NCI-H2171 (cell line): ENCODE results near the gene TREML4.

ENCODE experiments used
- DNase-seq: peaks from one replicate; lab custom pipeline; 2025; lab: John Stamatoyannopoulos, UW

Gene TREML4

GRCh38 chr6:41255638-41256246 is 27.6 kb downstream of the TREML4 start:
- no peak for DNase-seq

- no peak for DNase-seq
Observed at GRCh38 chr6:41256383-41256782, 28.2 kb downstream of the TREML4 start.

DNA sequence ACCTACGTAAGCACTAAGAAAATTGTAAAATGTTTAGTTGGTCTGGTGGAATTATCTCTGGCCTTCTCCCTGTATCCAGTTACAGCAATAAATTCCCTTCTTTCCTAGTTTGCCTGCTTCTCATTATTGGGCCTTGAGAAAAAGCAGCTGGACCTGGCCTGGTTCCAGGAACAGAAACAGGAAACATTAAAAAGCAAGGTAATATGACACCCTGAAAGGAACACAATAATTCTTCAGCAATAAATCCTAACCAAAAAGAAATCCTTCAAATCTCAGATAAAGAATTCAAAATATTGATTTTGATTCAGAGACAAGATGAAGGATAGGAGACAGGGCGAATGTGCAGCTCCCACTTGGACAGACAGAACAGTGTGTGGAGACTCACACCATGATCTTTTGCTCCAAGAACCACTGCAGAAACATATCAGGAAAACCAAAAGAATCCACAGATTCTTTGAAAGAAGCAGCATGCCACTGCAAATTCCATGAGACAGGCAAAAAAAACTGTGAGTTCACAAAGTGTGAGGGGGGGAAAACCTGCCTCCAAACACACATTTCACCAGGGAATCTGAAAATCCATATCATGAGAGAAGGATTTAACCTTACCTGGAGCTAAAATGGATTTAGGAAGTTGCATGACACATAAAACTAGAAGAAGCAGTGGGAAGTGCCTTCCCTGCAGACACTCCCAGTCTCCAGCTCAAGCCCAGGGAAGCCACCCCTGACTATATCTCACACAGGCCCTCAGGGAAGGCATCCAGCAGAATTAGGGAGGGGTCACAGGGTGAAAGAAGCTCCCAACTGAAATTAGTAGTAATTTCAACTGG is 29.4 kb downstream of the TREML4 start:
- DNase-seq, result no peak

DNA sequence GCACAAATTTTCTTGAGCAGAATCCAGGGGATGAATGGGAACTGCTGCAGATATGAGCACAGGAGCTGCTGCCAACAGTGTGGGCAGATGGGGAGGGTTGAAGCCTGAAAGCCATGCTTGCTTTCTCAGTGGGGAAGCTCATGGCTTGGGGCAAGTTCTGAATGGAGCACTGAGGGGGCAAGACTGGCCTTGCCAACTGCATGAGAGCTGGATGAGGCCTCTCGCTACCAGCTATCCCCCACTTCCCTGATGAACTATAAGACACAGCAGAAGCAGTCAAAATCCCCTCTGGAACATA is 30.0 kb downstream of the TREML4 start:
- no peak for DNase-seq

- no peak for DNase-seq
Observed at GRCh38 chr6:41262401-41262800, 34.3 kb downstream of the TREML4 start.

DNA sequence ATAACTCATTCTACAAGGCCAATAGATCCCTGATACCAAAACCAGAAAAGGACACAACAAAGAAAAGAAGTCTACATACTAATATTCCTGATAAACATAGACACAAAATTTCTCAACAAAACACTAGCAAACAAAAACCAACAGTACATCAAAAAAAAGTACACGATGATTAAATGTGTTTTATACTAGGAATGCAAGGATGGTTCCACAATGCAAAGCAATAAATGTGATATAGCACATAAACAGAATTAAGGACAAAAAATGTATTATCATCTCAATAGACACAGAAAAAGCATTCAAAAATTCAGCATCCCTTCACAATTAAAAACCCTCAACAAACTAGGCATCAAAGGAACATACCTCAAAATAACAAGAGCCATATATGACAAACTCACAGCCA is 35.1 kb downstream of the TREML4 start:
- DNase-seq, result no peak

GRCh38 chr6:41266541-41266940 is 38.4 kb downstream of the TREML4 start:
- no peak for DNase-seq

- DNase-seq, result no peak
Observed at GRCh38 chr6:41268478-41268877, 40.3 kb downstream of the TREML4 start.

- DNase-seq, result no peak
Observed at GRCh38 chr6:41269166-41269565, 41.0 kb downstream of the TREML4 start.

DNA sequence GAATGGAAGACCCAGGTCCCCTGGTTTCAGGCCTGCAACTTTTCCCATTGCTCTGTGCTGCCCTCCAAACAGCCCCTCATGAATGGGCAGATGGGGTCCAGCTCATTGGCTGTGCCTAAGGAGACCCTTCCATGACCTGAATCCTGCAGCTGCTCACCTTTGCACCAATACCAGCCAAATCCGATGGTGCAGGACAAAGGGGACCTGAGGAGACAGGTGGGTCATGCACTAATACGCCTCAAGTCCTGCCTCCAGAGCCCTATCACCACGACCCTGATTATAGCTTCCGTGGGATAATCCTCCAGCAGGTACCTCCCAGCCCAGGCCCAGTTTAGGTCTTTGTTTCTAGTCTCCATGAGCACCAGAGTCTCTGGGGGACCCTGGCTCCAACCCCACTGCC is 41.6 kb downstream of the TREML4 start:
- DNase-seq, result no peak

GRCh38 chr6:41271901-41272395 is 43.8 kb downstream of the TREML4 start:
- no peak for DNase-seq

DNA sequence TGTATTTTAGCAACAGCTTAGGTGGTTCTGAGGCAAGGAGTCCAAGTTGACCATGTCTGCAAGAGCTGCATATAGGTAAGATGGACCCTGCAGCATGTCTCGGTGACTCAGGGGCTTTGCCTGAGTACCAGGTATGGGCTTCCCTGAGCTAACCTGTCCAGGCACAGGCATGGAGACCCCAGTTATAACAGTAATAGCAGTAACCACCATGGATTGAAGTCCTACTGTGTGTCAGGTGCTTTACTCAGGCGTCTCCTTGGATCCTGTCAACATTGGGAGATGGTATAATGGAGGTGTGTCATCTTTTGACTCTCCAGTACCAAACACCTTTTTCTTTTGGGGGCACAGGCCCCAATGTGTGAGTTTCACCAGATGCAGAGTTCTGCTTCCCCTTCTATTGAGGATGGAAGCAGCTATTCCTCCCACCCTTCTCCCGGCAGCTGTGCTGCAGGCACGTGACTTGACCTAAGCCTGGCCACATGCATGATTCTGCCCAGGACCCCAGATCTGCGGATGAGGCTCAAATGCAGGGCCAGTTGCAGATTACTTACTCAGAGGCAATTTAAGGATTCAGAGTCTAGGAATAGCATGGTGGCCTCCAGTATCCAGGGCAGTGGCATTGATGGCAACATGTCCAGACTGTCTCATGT is 44.6 kb downstream of the TREML4 start:
- no peak for DNase-seq

DNA sequence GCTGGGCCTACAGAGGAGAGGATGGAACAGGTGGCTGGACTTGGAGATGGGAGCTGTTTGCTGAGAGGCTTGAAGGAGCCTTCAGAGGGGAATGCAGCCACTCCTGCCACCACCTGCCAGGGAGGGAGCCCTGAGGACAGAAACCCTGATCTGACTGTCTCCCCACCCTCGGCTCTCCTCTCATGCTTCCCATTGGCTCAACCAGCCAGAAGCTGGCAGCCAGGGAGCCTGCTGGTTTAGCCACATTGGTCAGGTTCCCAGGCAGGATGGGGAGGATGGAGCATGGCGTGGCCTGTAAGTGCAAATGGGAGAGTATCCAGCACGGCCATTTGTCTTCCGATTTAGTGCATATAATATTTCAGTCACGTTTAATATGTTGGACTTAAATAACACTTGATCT is 45.6 kb downstream of the TREML4 start:
- no peak for DNase-seq

- no peak for DNase-seq
Observed at GRCh38 chr6:41274256-41274655, 46.1 kb downstream of the TREML4 start.

GRCh38 chr6:41275489-41275888 is 47.3 kb downstream of the TREML4 start:
- no peak for DNase-seq

DNA sequence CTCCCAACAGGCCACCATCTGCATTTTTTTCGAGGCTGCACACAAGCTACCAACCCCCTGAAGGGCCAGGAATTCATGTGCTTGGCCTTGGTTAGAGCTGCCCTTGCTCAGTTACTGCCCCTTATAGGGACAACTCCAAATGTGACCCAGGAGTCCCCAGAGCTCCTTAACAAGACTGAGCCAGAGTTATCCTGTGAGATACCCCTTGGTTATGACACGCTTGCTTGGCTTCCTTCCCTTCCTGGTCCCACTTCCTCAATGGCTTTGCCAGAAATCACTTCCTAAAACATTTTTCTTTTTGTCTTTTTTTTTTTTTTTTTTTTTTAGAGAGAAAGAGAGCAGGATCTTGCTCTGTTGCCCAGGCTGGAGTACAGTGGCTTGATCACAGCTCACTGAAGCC is 49.5 kb downstream of the TREML4 start:
- DNase-seq, result no peak

- DNase-seq, result peak; percentile 55
Observed at GRCh38 chr6:41278699-41279405, 50.7 kb downstream of the TREML4 start.

- DNase-seq, result no peak
Observed at GRCh38 chr6:41280381-41281057, 52.4 kb downstream of the TREML4 start.

DNA sequence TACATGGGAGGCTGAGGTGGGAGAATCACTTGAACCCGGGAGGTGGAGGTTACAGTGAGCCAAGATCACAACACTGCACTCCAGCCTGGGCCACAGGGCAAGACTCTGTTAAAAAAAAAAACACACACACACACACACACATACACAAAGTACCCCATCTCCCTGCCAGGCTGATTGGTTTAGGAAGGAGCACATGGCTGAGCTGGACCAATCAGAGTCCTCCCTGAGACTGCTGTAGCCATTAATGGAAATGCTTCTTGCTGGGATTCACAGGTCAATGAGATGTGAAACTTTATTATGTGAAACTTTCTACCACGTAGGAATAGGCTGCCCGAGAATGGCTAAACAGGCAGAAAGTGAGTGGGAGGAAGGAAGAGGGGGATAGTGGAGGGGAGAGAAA is 55.5 kb downstream of the TREML4 start:
- no peak for DNase-seq

- no peak for DNase-seq
Observed at GRCh38 chr6:41284726-41285125, 56.6 kb downstream of the TREML4 start.

GRCh38 chr6:41286544-41287346 is 58.6 kb downstream of the TREML4 start, which contains the start of gene TREM1:
TSS of gene TREM1 (minus strand) at chr6:41286682. CDS start at chr6:41286655, 27 bp downstream.
- DNase-seq, result no peak
